Measurements from ENCODE around the gene BZW2.

GRCh38 chr7:16684935-16685334 lies 39.0 kb downstream of the BZW2 start:
- TF ChIP-seq, protein P1, sequence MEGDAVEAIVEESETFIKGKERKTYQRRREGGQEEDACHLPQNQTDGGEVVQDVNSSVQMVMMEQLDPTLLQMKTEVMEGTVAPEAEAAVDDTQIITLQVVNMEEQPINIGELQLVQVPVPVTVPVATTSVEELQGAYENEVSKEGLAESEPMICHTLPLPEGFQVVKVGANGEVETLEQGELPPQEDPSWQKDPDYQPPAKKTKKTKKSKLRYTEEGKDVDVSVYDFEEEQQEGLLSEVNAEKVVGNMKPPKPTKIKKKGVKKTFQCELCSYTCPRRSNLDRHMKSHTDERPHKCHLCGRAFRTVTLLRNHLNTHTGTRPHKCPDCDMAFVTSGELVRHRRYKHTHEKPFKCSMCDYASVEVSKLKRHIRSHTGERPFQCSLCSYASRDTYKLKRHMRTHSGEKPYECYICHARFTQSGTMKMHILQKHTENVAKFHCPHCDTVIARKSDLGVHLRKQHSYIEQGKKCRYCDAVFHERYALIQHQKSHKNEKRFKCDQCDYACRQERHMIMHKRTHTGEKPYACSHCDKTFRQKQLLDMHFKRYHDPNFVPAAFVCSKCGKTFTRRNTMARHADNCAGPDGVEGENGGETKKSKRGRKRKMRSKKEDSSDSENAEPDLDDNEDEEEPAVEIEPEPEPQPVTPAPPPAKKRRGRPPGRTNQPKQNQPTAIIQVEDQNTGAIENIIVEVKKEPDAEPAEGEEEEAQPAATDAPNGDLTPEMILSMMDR (IDR thresholded peaks at IDR 0.05): no peak
- TF ChIP-seq POLR2AphosphoS5 (IDR thresholded peaks at IDR 0.05; ENCODE audit: insufficient read depth in 1 of 2, low read depth in 1 of 2): no peak
- no peak for TF ChIP-seq POLR2A (IDR thresholded peaks at IDR 0.05)

Measured in vagina (tissue), 2 donors.